SK-N-SH (cell line): ENCODE data around the gene EIF2B5.

Source experiments
- CHD2 ChIP-seq: fragments of 150-350 bp; IDR thresholded peaks from 2 replicates; pipeline ENCODE4 v1.6.1; 2018; ENCODE audit warnings: low read length; ENCODE audit not compliant: partially characterized antibody
- CTCF ChIP-seq: fragments of 200-600 bp; sonication (generic); IDR thresholded peaks from 2 replicates; pipeline ENCODE4 v1.6.1; 2017; ENCODE audit warnings: antibody characterized with exemption, mild to moderate bottlenecking, moderate library complexity
- EP300 ChIP-seq, 2 experiments: IDR thresholded peaks; 2 replicates each; pipeline versions ENCODE4 v1.4.0 to v1.6.1; 2012; ENCODE audit warnings: borderline replicate concordance in 1 of 2, low read depth in 1 of 2, low read length in 1 of 2
- EZH2phosphoT487 ChIP-seq: fragments of 200-600 bp; sonication (generic); IDR thresholded peaks from 2 replicates; pipeline ENCODE4 v1.6.1; 2017; ENCODE audit warnings: low read depth, mixed run types, mild to moderate bottlenecking, antibody characterized with exemption, moderate library complexity, borderline replicate concordance
- GABPA ChIP-seq: IDR thresholded peaks from 2 replicates; pipeline ENCODE4 v1.4.0; 2012; ENCODE audit warnings: low read depth, mild to moderate bottlenecking
- POLR2AphosphoS5 ChIP-seq: IDR thresholded peaks from 2 replicates; pipeline ENCODE4 v1.6.1; 2012; ENCODE audit warnings: low read depth, low read length
- REST ChIP-seq: IDR thresholded peaks from 2 replicates; pipeline ENCODE4 v1.6.1; 2012; ENCODE audit warnings: mild to moderate bottlenecking, low read depth, low read length, moderate library complexity
- RFX5 ChIP-seq: IDR thresholded peaks from 2 replicates; pipeline ENCODE4 v1.6.1; 2012; ENCODE audit warnings: mild to moderate bottlenecking, improper control_type of control experiment, low read length
- SIN3A ChIP-seq: IDR thresholded peaks from 2 replicates; pipeline ENCODE4 v1.6.1; 2012; ENCODE audit warnings: low read depth, mild to moderate bottlenecking, low read length, moderate library complexity, borderline replicate concordance
- TEAD4 ChIP-seq: IDR thresholded peaks from 2 replicates; pipeline ENCODE4 v1.4.0; 2012; ENCODE audit warnings: mild to moderate bottlenecking, borderline replicate concordance; ENCODE audit not compliant: insufficient read depth
- USF2 ChIP-seq: fragments of 150-350 bp; IDR thresholded peaks from 2 replicates; pipeline ENCODE4 v1.6.1; 2017; ENCODE audit warnings: antibody characterized with exemption, low read length, low read depth, borderline replicate concordance
- YY1 ChIP-seq: IDR thresholded peaks from 2 replicates; pipeline ENCODE4 v1.4.0; 2012; ENCODE audit warnings: low read depth, mild to moderate bottlenecking

GRCh38 chr3:184184546-184185230 is 49.5 kb downstream of the EIF2B5 start:
- TF ChIP-seq CTCF, result no peak
- no peak for TF ChIP-seq REST
- no peak for TF ChIP-seq RFX5
- TF ChIP-seq EP300 (IDR thresholded peaks at IDR 0.05; ENCODE audit: borderline replicate concordance in 1 of 2, low read depth in 1 of 2, low read length in 1 of 2), result no peak
- TF ChIP-seq YY1, result no peak
- TF ChIP-seq TEAD4, result no peak
- TF ChIP-seq EZH2phosphoT487, result no peak
- TF ChIP-seq SIN3A, result no peak
- TF ChIP-seq CHD2, result no peak
- TF ChIP-seq GABPA, result no peak
- no peak for TF ChIP-seq USF2
- no peak for TF ChIP-seq POLR2AphosphoS5
